Umbilical cord (tissue), 2 donors: ENCODE measurements around the gene RPS6KA2. TPM values are rescaled to one million over a fixed set of nuclear protein-coding genes. Genes with fewer than 3 reads are reported as not detected.

Experiments
- DNase-seq: peaks from one replicate; pipeline ENCODE4 v3.0.0-alpha.2; 2015; ENCODE audit warnings: low spot score
- total RNA-seq: library from RNA; depleted of rRNA; stranded (reverse); fragments of >200 nt; gene quantifications from one replicate; pipeline ENCODE4 v1.2.3, GENCODE V29; 2014; ENCODE audit warnings: low replicate concordance; ENCODE audit not compliant: insufficient read depth

The RPS6KA2 gene
- total RNA-seq, 1 donor from 2014 or later = 10.1 TPM

GRCh38 chr6:166615059-166615770 lies 11.8 kb downstream of the RPS6KA2 start:
- DNase-seq = no peak

DNA sequence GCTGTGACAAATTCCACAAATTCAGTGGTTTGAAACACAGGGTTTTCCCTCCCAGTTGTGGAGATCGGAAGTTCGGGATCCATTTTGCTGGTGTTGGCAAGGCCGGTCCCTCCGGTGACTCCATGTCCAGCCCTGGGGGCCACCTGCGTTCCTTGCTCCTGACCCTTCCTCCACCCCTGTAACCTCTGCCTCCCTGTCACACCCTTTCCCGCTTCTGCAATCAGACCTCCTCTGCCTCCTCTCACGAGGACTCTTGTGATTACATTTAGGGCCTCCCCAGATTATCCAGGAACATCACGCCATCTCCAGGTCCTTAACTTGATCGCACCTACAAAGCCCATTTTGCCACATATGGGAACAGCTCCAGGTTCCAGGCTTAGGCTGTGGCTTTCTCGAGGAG lies 12.5 kb downstream of the RPS6KA2 start:
- no peak for DNase-seq

DNA sequence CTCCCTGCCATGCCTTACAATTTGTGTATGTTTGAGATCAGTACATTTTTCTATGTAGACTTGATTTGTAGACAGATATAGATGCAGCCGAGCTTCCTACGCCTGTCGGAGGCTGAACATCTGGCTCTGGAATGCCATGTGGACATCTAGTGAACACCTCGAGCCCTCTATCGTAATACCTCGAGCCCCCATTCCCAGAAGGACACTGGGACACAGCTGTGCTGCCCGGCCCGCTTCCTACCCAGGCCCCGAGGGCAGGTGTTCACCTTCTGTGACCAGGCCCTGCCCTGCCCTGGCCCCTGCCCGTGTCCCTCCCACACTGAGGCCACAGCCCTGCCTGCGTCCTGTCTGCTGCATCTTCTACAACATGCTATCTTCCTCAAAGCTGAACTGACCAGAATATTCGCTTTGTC lies 12.9 kb downstream of the RPS6KA2 start:
- no peak for DNase-seq

DNA sequence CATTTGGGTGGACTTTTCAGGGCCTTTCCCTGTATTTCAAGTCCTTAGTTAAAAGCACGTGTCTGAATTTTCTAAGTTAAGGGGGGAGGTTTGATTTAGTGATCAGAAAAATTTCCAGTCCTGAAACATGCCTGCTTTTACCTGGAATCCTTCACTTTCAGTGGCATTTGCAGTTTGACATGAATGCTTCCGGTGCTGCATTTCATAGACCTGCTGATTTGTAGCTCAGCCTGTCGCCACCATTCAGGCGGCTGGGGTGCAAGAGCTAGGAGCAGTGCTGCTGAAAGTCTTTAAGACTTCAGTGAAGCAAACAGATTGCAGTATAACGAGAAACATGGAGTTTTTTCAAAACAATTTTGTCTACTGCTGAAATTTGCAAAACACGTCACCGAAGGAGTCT lies 14.0 kb downstream of the RPS6KA2 start:
- DNase-seq = peak; percentile 50

DNA sequence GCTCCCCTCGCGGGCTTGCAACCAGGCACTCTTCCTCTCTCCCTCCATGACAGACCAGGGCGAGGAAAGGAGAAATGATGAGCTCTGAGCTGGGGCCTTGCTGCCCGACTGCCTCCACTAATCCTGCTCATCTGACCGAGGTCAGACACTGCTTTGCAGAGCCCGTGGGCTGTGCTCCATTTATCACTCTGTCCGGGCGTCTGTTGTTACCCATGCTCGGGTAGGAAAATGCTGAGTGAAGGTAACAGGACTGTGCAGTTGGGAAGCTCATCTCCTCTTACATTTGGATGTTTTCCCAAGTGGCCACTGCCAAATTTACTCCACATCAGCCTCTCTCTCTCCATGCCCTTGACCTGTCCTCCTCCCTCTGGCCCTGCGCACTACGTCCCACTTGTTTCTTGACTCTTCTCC lies 14.6 kb downstream of the RPS6KA2 start:
- DNase-seq = no peak

DNA sequence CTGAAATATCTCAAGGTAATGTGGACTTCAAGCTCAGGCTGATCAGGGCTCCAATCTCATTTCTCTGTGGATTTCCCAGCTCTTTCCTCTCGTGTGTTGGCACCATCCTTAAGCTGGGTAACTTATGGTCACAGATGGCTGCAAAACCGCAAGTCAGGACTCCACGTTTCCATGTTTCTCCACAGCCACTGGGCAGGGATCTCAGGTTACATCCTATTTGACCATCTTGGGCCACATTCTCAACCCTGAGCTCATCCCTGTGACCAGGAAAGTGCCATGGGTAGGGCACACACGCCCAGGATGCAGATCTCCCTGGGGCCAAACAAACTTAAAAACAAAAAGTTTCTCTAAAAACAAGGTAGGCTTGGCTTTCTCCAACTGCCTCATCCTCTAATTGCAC lies 15.4 kb downstream of the RPS6KA2 start:
- DNase-seq = no peak

GRCh38 chr6:166610069-166610468 lies 17.0 kb downstream of the RPS6KA2 start:
- no peak for DNase-seq

GRCh38 chr6:166608774-166609173 lies 18.3 kb downstream of the RPS6KA2 start:
- no peak for DNase-seq

- DNase-seq = no peak
Measured at GRCh38 chr6:166605752-166606151, 21.3 kb downstream of the RPS6KA2 start.

- no peak for DNase-seq
Measured at GRCh38 chr6:166604911-166605310, 22.1 kb downstream of the RPS6KA2 start.

DNA sequence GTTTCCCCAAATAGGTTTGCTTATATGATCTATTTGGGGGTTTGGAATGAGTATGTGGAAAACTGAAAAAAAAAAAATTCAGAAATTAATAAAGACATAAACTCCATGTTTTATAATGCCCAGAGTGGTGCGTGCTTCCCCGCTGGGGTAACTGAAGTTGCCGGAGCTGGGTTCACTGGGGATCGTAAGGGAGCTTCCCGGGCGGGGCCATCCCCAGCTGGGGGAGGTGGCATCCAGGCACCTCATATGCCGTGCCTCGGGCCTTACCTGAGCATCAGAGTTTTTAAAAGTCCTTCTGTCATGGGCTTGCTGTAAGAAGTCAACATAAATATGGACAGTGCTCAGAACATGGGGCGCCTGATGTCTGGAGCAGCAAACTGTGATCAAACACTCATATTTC lies 22.7 kb downstream of the RPS6KA2 start:
- no peak for DNase-seq

DNA sequence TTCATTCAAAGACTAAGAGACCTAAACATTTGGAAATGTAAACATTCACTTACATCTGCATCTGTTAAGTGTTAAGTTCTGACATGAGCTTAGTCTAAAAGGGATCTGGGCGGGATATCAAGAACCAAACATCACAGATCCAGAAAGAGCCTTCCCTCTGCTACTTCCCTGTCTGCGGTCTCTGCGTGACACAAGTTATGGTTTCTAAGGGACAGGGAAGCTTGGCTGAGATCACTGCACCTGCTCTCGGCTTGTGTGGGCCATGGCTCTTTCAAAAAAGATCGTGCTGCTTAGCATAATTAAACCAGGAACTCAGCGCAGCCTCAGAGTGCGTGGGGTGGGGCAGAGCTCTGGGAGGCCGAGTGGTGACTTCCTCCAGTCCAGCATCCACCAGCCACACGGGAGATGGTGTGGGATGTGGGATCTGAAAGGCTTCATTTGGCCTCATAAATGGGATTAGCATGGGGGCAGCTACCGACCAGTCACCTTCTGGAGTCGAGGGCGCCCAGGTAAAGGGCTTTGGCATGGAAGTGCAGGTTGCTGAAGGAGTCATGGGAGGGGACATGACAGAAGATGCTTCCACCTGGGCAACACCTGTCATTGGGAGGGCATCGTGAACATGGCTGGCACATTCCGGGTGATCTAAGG lies 23.9 kb downstream of the RPS6KA2 start:
- DNase-seq = no peak

- DNase-seq = no peak
Measured at GRCh38 chr6:166601956-166602355, 25.1 kb downstream of the RPS6KA2 start.

DNA sequence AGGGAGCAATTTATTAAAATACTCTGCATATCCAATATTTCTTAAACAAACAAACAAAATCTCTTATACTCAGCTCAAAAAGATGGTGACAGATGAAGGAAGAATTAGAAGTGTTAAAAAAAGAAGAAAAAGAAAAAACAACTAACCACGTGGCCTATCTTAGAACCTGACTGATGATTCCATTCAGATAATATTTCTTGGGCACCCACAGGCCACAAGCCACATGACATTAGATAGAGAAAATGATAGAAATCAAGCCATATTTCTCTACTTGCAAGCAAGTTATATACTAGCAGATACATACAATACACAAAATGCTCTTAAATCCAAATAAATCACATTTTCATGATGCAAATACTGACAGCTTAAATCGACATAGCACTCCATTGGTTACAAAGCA lies 26.1 kb downstream of the RPS6KA2 start:
- no peak for DNase-seq

DNA sequence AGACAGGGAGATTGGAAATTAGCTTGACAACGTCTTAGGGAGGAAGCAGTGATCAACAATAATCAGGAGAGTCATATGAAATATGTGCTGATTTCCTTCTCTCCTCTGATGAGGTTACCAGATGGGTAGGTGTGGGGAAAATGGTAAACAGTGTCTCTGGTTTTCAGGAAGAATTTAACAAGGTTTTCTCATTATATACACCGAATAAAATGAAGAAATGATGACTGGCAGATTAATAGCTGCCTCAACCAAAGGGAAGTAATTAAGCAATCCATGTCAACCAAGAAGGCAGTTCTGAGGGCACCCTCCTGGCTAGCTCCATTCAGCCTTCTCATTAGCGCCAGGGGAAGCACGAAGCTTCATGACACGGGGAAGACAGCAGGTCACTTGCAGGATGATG lies 27.8 kb downstream of the RPS6KA2 start:
- DNase-seq = no peak

DNA sequence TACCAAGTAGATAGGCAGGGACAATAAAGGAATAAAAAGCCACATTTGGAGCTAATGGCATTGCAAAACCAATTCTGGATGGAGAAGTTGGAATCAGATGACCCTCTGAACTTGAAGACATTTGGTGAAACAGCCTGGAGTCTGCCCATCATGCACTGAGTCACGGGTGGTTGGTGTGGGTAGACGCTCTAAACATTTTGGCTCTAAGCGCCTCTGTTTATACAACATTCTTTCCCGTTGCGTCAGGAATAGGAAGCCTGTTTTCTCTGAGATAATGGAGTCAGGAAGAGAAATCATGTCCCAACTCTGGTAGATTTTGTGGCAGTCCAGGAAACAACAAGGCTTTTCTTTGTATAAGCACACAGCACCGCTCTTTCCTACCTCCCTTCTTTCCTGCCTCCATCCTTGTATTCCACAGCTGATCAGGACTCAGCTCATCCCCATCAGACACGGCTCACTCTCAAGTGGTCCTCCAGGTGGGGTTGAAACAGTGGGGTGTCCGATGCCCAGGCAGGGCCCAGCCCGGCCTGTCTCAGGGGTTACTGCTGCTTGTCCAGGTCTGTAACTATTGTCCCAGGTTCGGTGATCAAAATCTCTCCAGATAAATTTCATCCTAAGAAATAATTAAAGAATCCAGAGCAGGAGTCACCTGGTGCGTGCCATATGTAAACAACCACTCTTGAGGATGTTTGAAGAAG lies 28.5 kb downstream of the RPS6KA2 start:
- DNase-seq = peak; percentile 71

DNA sequence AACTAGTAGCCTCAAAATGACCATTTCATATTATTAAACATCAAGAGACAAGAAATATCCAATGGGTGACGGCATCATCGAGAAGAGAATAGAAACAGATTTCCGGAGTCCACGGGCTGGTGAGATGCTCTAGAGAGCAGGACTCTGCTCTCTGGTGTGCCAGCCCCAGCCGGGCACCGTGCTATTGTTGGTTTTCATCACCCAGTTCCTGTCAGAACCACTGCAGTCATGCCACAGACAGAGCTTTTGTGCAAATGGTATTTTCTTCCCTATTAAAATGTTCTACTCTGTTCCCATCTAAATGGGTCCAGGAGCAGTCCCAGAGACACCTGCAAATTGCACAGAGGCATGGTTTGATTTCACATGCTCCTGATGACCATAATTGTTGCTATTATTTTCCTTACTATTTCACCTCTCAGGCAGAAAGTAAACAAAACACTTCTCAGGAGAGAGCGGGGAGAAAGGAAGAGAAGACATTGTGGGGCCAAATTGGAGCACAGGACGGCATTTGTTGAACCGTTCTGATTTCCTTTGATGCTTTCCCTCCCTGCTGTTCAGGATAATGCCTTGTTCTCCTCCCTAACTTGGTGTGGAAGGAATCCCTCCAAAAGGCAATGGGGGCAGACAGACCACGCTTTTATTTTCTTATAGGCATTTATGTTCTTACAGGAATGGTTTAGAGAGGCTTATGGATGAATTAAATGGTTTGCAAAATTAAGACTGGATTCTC lies 29.2 kb downstream of the RPS6KA2 start:
- DNase-seq = no peak

DNA sequence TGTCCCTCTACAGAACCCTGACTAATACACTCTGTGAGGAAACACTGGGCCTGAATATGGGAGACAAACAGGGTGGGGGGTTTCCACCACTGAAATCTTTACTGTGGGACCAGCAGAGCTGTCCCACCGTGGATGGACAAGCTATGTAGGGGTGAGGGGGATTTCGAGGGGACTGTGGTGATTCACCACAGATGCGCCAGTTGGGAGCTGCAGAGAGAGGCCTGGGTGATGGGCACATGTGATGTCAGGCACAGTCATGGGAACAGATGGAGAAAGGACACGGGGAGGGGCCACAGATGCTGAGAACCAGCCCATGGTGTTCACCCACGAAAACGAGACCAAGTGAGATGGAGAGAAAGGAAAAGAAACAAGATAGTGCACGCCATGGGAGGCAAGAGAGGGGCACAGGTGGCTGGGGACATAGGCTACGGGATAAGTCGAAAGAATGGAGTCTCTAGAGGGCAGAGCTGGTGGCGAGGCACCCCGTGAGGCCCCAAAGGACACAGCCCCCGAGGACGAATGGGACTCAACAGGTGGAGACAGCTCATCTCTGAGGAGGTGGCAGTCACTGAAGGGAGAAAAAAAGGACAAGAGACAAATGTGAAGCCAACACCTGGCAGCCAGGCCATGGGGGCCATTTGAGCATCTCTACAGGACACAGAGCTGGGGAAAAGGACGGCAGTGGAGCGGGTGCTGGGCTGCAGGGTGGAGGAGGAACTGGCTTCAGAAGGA lies 30.1 kb downstream of the RPS6KA2 start:
- DNase-seq = no peak

- DNase-seq = no peak
Measured at GRCh38 chr6:166595949-166596348, 31.1 kb downstream of the RPS6KA2 start.

DNA sequence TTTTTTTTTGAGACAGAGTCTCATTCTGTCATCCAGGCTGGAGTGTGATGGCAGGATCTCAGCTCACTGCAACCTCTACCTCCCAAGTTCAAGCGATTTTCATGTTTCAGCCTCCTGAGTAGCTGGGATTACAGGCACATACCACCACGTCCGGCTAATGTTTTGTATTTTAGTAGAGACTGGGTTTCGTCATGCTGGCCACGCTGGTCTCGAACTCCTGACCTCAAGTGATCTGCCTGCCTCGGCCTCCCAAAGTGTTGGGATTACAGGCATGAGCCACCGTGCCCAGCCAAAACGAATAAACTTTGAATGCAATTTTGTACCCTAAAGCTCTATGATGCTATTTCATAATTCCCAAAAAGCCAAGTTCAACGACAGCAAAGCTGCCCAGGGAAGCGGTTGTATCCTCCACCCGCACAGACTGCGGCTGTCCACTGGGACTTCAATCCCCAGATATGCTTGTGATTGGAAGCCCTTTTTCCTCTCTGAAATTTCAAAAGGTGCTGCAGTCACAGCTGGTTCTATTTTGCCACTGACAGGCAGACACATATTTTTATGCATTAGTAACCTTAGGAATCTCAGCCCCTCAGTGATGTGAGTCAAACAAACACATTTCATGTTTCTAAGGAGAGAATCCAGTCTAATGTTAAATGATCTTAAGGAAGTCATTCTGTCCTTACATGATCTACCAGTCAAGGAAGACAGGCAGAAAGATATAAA lies 31.8 kb downstream of the RPS6KA2 start:
- peak; percentile 36 for DNase-seq

GRCh38 chr6:166592821-166593220 lies 34.2 kb downstream of the RPS6KA2 start:
- no peak for DNase-seq
